Caco-2 (cell line): ENCODE measurements around the gene PIK3IP1. TPM values are rescaled to one million over a fixed set of nuclear protein-coding genes. Genes with fewer than 3 reads are reported as not detected.
A peak's percentile ranks its signal among the peaks of the same experiment; 100 is the strongest.

ENCODE experiments used
- BruUV-seq: library from RNA; stranded (reverse); fragments of 400-500 nt; replicated peaks from 2 replicates; lab custom pipeline; 2021; lab: Mats Ljungman, UMichigan
- CTCF ChIA-PET: fragments of 300-600 bp; sonication (Branson Sonifier 250); formaldehyde crosslinking; loops from one replicate; lab custom pipeline; 2022; ENCODE audit warnings: antibody characterized with exemption; lab: Charles Lee
- POLR2A ChIA-PET: fragments of 300-600 bp; sonication (Branson Sonifier 250); formaldehyde crosslinking; loops from one replicate; lab custom pipeline; 2022; ENCODE audit warnings: antibody characterized with exemption; lab: Charles Lee
- DNase-seq, 2 experiments: peaks; one replicate each; pipeline versions ENCODE4 v3.0.0 to v3.0.0-alpha.2; 2020 to 2022
- H3K27me3 ChIP-seq: replicated peaks from 2 replicates; pipeline ENCODE4 v1.6.0; 2011; ENCODE audit warnings: low read length; ENCODE audit not compliant: control insufficient read depth, insufficient read depth
- H3K36me3 ChIP-seq: 2 replicates; pipeline ENCODE4 v1.5.1; 2011; ENCODE audit warnings: low read length; ENCODE audit not compliant: control insufficient read depth, insufficient read depth
- H3K4me1 ChIP-seq: fragments of 250-450 bp; sonication (Bioruptor Pico); 2 replicates; pipeline ENCODE4 v1.5.1; 2020; ENCODE audit warnings: mild to moderate bottlenecking
- H3K4me3 ChIP-seq: 2 replicates; pipeline ENCODE4 v1.5.1; 2011; ENCODE audit warnings: low read depth, mild to moderate bottlenecking, control low read depth, low read length
- H3K9me3 ChIP-seq: fragments of 250-450 bp; sonication (Bioruptor Pico); 2 replicates; pipeline ENCODE4 v1.5.1; 2020; ENCODE audit warnings: mild to moderate bottlenecking, moderate library complexity
- H3K27ac Mint-ChIP-seq: one replicate; pipeline ENCODE4 v1.8.0; 2022; ENCODE audit warnings: mixed read lengths; ENCODE audit not compliant: unreplicated experiment
- H3K27me3 Mint-ChIP-seq: one replicate; pipeline ENCODE4 v1.8.0; 2022; ENCODE audit warnings: mixed read lengths; ENCODE audit not compliant: insufficient read depth, unreplicated experiment
- H3K36me3 Mint-ChIP-seq: one replicate; pipeline ENCODE4 v1.8.0; 2022; ENCODE audit warnings: mild to moderate bottlenecking, mixed read lengths; ENCODE audit not compliant: insufficient read depth, unreplicated experiment
- H3K4me1 Mint-ChIP-seq: one replicate; pipeline ENCODE4 v1.8.0; 2022; ENCODE audit warnings: low read depth, mixed read lengths; ENCODE audit not compliant: unreplicated experiment
- H3K4me3 Mint-ChIP-seq: one replicate; pipeline ENCODE4 v1.8.0; 2022; ENCODE audit warnings: mild to moderate bottlenecking, moderate library complexity, mixed read lengths; ENCODE audit not compliant: unreplicated experiment
- H3K9me3 Mint-ChIP-seq: one replicate; pipeline ENCODE4 v1.8.0; 2022; ENCODE audit warnings: mixed read lengths; ENCODE audit not compliant: unreplicated experiment
- CTCF ChIP-seq, 2 experiments: fragments of 200-600 bp in 1 of 2; IDR thresholded peaks; 1 replicate in 1 of 2; 2 replicates in 1 of 2; pipeline versions ENCODE4 v1.5.1 to v1.8.0; 2011 to 2022; ENCODE audit warnings: antibody characterized with exemption in 1 of 2, control low read depth in 1 of 2, inconsistent platforms in 1 of 2, low read depth in 1 of 2, low read length in 1 of 2, mild to moderate bottlenecking in 1 of 2, moderate library complexity in 1 of 2; ENCODE audit not compliant: insufficient read depth in 1 of 2, severe bottlenecking in 1 of 2, unreplicated experiment in 1 of 2
- intact Hi-C: fragments of 100-400 bp; cut with micrococcal nuclease; formaldehyde crosslinking; loops from one replicate; pipeline ENCODE4 v1.10.0; 2022; ENCODE audit not compliant: unreplicated experiment
- total RNA-seq: library from RNA; stranded (reverse); gene quantifications from 2 replicates; pipeline ENCODE4 v1.2.3, GENCODE V29; 2022

Gene PIK3IP1
- total RNA-seq, 1 experiment from 2014 or later, result 0.68 TPM

GRCh38 chr22:31248965-31249958 is 43.0 kb downstream of the PIK3IP1 start:
- Histone ChIP-seq H3K36me3 (no peaks in the 10 kb centered on the region; the same call in 1 of the 2 replicates), H3K4me1 (peaks cover 69% of the 10 kb centered on the region), H3K27me3 (no peaks in the 10 kb centered on the region), H3K4me3 (peak overlapping the region; percentile 35), H3K9me3 (no peaks in the 10 kb centered on the region)
- ChIA-PET CTCF (interaction anchor here (1.4 to 8.2 kb wide), 5 partner anchors 10 to 142 kb away, joined by 4 to 62 read pairs (median 9); partner anchors contain the start of genes PIK3IP1 and SELENOM), POLR2A (interaction anchor here (0.5 to 1.5 kb wide), 3 partner anchors 10 to 168 kb away, joined by 3 to 4 read pairs (median 3); partner anchors contain the start of gene SMTN)
- Mint-ChIP-seq H3K27me3 (no peaks in the 10 kb centered on the region), H3K4me3 (peak overlapping the region; percentile 63), H3K4me1 (peaks cover 25% of the 10 kb centered on the region), H3K36me3 (peaks cover 25% of the 10 kb centered on the region), H3K27ac (peak overlapping the region; percentile 95), H3K9me3 (no peaks in the 10 kb centered on the region)
- no peak for TF ChIP-seq CTCF (IDR thresholded peaks at IDR 0.05; ENCODE audit: insufficient read depth in 1 of 2, low read depth in 1 of 2, low read length in 1 of 2, severe bottlenecking in 1 of 2, unreplicated experiment in 1 of 2)
- DNase-seq, result peak in 1 of 2 experiments; percentile 37
- intact Hi-C loops, result no loop called here
- BruUV-seq, result no TSS peak

DNA sequence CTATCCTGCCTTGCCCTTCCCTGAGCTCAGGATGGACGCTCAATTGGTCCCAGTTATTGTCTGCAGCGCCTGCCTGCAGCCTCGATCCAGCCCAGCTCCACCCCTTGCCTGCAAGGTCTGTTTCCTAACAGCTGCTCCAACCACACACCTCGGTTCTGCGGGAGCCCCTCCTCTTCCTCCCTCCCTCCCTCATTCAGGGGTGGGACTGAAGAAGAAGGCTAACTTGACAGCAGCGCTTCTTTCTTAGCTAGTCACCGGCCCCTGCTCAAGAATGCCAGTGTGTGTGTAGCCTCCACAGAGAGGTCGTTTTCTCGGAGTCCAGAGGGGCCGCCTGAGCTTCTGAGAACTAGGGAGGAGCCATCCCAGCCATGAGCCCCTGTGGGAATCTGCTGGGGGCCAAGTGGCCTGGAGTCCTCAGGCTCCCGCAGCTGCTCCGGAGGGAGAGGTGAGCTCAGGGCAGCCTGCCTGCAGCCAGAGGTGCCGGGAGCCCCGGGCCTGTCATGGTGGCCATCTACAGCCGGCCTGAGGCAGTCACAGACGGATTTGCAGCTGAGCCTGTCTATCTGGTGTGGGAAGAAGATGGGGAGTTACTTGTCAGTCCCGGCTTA is 44.0 kb downstream of the PIK3IP1 start:
- no TSS peak for BruUV-seq
- TF ChIP-seq CTCF (IDR thresholded peaks at IDR 0.05; ENCODE audit: insufficient read depth in 1 of 2, low read depth in 1 of 2, low read length in 1 of 2, severe bottlenecking in 1 of 2, unreplicated experiment in 1 of 2), result no peak
- peak; percentile 74 to 82 for DNase-seq
- Mint-ChIP-seq H3K27me3 (no peaks in the 10 kb centered on the region), H3K36me3 (peaks cover 18% of the 10 kb centered on the region), H3K27ac (no peak overlapping the region), H3K9me3 (no peaks in the 10 kb centered on the region), H3K4me1 (peaks cover 25% of the 10 kb centered on the region), H3K4me3 (peak overlapping the region; percentile 63)
- Histone ChIP-seq H3K4me1 (peaks cover 73% of the 10 kb centered on the region), H3K4me3 (peak overlapping the region; percentile 35), H3K27me3 (no peaks in the 10 kb centered on the region), H3K9me3 (no peaks in the 10 kb centered on the region), H3K36me3 (no peaks in the 10 kb centered on the region; the same call in 1 of the 2 replicates)
- ChIA-PET POLR2A (interaction anchor here (0.6 to 1.5 kb wide), 3 partner anchors 89 to 167 kb away, joined by 3 to 4 read pairs (median 4); partner anchors contain the start of gene SMTN), CTCF (interaction anchor here (0.6 to 1.8 kb wide), 7 partner anchors 9 to 141 kb away, joined by 3 to 17 read pairs (median 4); partner anchors contain the start of genes PIK3IP1 and SELENOM)
- intact Hi-C loops, result no loop called here

- CTCF ChIA-PET, result interaction anchor here (0.6 to 1.8 kb wide), 7 partner anchors 8 to 140 kb away, joined by 3 to 17 read pairs (median 4); partner anchors contain the start of genes PIK3IP1 and SELENOM
- H3K36me3 ChIP-seq, result no peaks in the 10 kb centered on the region; the same call in 1 of the 2 replicates
- TF ChIP-seq CTCF (IDR thresholded peaks at IDR 0.05; ENCODE audit: insufficient read depth in 1 of 2, low read depth in 1 of 2, low read length in 1 of 2, severe bottlenecking in 1 of 2, unreplicated experiment in 1 of 2), result no peak
- no TSS peak for BruUV-seq
- Mint-ChIP-seq H3K36me3 (peaks cover 18% of the 10 kb centered on the region), H3K4me1 (peaks cover 27% of the 10 kb centered on the region), H3K27ac (no peak overlapping the region), H3K27me3 (no peaks in the 10 kb centered on the region), H3K4me3 (peak overlapping the region; percentile 63), H3K9me3 (no peaks in the 10 kb centered on the region)
- POLR2A ChIA-PET, result interaction anchor here (0.6 to 0.7 kb wide), 3 partner anchors 53 to 146 kb away, joined by 3 to 6 read pairs (median 4); no protein-coding TSS in a partner anchor
- H3K27me3 ChIP-seq, result no peaks in the 10 kb centered on the region
- H3K4me3 ChIP-seq, result no peak overlapping the region
- intact Hi-C loops, result no loop called here
- H3K9me3 ChIP-seq, result no peaks in the 10 kb centered on the region
- peaks cover 73% of the 10 kb centered on the region for H3K4me1 ChIP-seq
- DNase-seq, result no peak
These were observed 44.6 kb downstream of the PIK3IP1 start for GRCh38 chr22:31247726-31248125.
